ENCODE results near the gene DIP2C. TPM values are rescaled to one million over a fixed set of nuclear protein-coding genes. Genes with fewer than 3 reads are reported as not detected.
A peak's percentile ranks its signal among the peaks of the same experiment; 100 is the strongest.

DIP2C gene
- total RNA-seq, 3 donors from 2014 or later, result 17.1 to 48.2 (median 20.3) TPM

DNA sequence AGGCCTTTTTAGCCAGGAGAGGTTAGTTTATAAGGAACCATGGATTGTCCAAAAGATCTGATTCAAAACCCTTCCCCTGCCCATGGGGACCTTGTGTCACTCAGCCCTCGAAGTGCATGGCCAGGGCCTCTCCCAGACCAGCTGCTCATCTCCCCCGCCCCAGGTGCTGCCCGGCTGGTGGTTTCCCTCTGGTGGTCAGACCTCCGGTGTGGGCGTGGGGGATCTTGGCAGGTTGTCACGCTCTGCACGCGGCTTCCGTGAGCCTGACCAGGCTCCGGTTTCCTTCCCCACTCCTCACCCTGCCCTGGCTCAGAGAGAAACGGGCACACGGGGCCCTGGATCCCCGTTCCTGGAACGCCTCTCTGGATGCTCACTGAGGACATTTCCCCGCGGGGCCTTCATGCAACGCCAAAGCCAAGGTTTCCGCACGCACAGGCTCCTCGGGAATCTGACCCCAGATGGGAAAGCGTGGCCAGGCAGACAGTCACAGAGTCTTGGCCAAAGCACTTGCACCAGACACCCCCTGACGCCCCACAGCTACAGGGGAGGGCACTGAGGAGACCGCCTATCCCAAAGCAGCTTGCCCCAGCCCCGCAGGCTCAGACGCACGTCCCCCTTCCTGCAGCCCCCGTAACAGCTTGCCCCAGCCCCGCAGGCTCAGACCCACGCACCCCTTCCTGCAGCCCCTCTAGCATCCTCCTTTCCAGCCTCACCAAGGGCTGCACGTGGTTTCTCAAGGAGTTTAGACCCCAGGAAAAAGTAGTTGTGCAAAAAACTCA is 7.8 kb upstream of the DIP2C start:
- H3K27ac ChIP-seq, result no peak overlapping the region
- no peaks in the 10 kb centered on the region for H3K4me1 ChIP-seq
- H3K4me3 ChIP-seq, result no peak overlapping the region
- no peaks in the 10 kb centered on the region for H3K9me3 ChIP-seq
- H3K27me3 ChIP-seq, result peaks cover 0 to 13% of the 10 kb centered on the region in 2 donors
- intact Hi-C loops (cut with DNase I; ENCODE audit: low total_unique reads), result no loop called here
- no peaks in the 10 kb centered on the region for H3K36me3 ChIP-seq
- DNase-seq (ENCODE audit: low spot score in 2 of 2), result no peak
- no peak for TF ChIP-seq CTCF (IDR thresholded peaks at IDR 0.05)
- TF ChIP-seq POLR2A (IDR thresholded peaks at IDR 0.05), result no peak
- TF ChIP-seq POLR2AphosphoS5 (IDR thresholded peaks at IDR 0.05), result no peak

- Histone ChIP-seq H3K4me3 (no peak overlapping the region), H3K9me3 (no peaks in the 10 kb centered on the region), H3K4me1 (peaks cover 0 to under 1% of the 10 kb centered on the region in 2 donors), H3K27me3 (peaks cover 0 to 13% of the 10 kb centered on the region in 2 donors), H3K27ac (no peak overlapping the region), H3K36me3 (no peaks in the 10 kb centered on the region)
- DNase-seq (ENCODE audit: low spot score in 2 of 2), result no peak
- intact Hi-C loops (cut with DNase I; ENCODE audit: low total_unique reads), result no loop called here
- TF ChIP-seq POLR2A (IDR thresholded peaks at IDR 0.05) (no peak), CTCF (IDR thresholded peaks at IDR 0.05) (no peak), POLR2AphosphoS5 (IDR thresholded peaks at IDR 0.05) (no peak)
Measured at GRCh38 chr10:695396-695795, 5.9 kb upstream of the DIP2C start.

DNA sequence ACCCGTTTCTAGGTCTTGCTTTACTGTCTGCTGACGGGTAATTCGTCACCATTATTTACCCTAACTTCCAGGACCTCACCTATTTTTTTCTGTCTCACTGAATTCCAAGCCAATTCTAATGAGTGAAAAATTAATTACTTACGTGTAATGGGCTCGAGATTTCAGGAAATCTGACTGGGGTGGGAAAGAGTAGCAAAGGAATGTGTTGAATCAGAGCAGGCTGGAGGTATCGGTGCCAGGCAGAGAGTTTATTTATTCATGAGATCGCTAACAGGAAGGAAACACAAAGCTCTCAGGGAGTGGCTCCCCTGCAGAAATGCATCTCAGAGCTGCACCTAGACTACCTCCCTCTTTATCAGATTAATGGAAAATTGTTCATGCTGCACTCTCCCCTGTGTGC is 4.0 kb upstream of the DIP2C start:
- no peak overlapping the region for H3K4me3 ChIP-seq
- H3K9me3 ChIP-seq, result no peaks in the 10 kb centered on the region
- H3K27ac ChIP-seq, result no peak overlapping the region
- no peaks in the 10 kb centered on the region for H3K36me3 ChIP-seq
- no peak for DNase-seq (ENCODE audit: low spot score in 2 of 2)
- H3K27me3 ChIP-seq, result peaks cover 0 to 9% of the 10 kb centered on the region in 2 donors
- peaks cover 0 to 4% of the 10 kb centered on the region in 2 donors for H3K4me1 ChIP-seq
- TF ChIP-seq CTCF (IDR thresholded peaks at IDR 0.05) (no peak), POLR2A (IDR thresholded peaks at IDR 0.05) (no peak), POLR2AphosphoS5 (IDR thresholded peaks at IDR 0.05) (no peak)
- intact Hi-C loops (cut with DNase I; ENCODE audit: low total_unique reads), result no loop called here

- Histone ChIP-seq H3K4me1 (peaks cover 0 to 7% of the 10 kb centered on the region in 2 donors), H3K27me3 (peaks cover 0 to 6% of the 10 kb centered on the region in 2 donors), H3K36me3 (no peaks in the 10 kb centered on the region), H3K27ac (no peak overlapping the region), H3K9me3 (no peaks in the 10 kb centered on the region), H3K4me3 (no peak overlapping the region)
- TF ChIP-seq CTCF (IDR thresholded peaks at IDR 0.05), result no peak
- TF ChIP-seq POLR2AphosphoS5 (IDR thresholded peaks at IDR 0.05), result no peak
- TF ChIP-seq POLR2A (IDR thresholded peaks at IDR 0.05), result no peak
- no peak for DNase-seq (ENCODE audit: low spot score in 2 of 2)
- intact Hi-C loops (cut with DNase I; ENCODE audit: low total_unique reads), result no loop called here
Measured at GRCh38 chr10:692682-693351, 3.3 kb upstream of the DIP2C start.

GRCh38 chr10:691216-691615 is 1.7 kb upstream of the DIP2C start:
- no peaks in the 10 kb centered on the region for H3K9me3 ChIP-seq
- TF ChIP-seq POLR2A (IDR thresholded peaks at IDR 0.05), result no peak
- H3K4me1 ChIP-seq, result peaks cover 0 to 7% of the 10 kb centered on the region in 2 donors
- H3K27me3 ChIP-seq, result no peaks in the 10 kb centered on the region
- no peak for DNase-seq (ENCODE audit: low spot score in 2 of 2)
- peak overlapping the region in 1 of 2 donors; percentile 91 for H3K27ac ChIP-seq
- H3K36me3 ChIP-seq, result no peaks in the 10 kb centered on the region
- H3K4me3 ChIP-seq, result no peak overlapping the region
- intact Hi-C loops (cut with DNase I; ENCODE audit: low total_unique reads), result no loop called here
